GM18499 (cell line): Measurements from ENCODE around the gene RREB1.

Source experiments
- ATAC-seq: cut with Tn5 transposase; IDR thresholded peaks from one replicate; pipeline ENCODE4 v1.9.1; 2021; ENCODE audit warnings: moderate number of reproducible peaks; ENCODE audit not compliant: insufficient read depth, unreplicated experiment

Gene RREB1

GRCh38 chr6:7237653-7238188 lies 130.0 kb downstream of the RREB1 start:
- no peak for ATAC-seq

GRCh38 chr6:7238526-7238899 lies 130.8 kb downstream of the RREB1 start:
- no peak for ATAC-seq

GRCh38 chr6:7238900-7239589 lies 131.3 kb downstream of the RREB1 start:
- no peak for ATAC-seq

GRCh38 chr6:7239590-7239948 lies 131.8 kb downstream of the RREB1 start:
- ATAC-seq: no peak

GRCh38 chr6:7240351-7240750 lies 132.6 kb downstream of the RREB1 start:
- ATAC-seq: no peak

- no peak for ATAC-seq
Measured at GRCh38 chr6:7241160-7241559, 133.4 kb downstream of the RREB1 start.

GRCh38 chr6:7241709-7242645 lies 134.2 kb downstream of the RREB1 start:
- ATAC-seq: no peak

- ATAC-seq: no peak
Measured at GRCh38 chr6:7242835-7243178, 135.0 kb downstream of the RREB1 start.

- ATAC-seq: no peak
Measured at GRCh38 chr6:7243179-7243981, 135.6 kb downstream of the RREB1 start.

GRCh38 chr6:7245668-7246393 lies 138.1 kb downstream of the RREB1 start:
- no peak for ATAC-seq

GRCh38 chr6:7246401-7247178 lies 138.8 kb downstream of the RREB1 start:
- ATAC-seq: no peak

- ATAC-seq: no peak
Measured at GRCh38 chr6:7247179-7247456, 139.4 kb downstream of the RREB1 start.

GRCh38 chr6:7247828-7248227 lies 140.1 kb downstream of the RREB1 start:
- ATAC-seq: no peak

GRCh38 chr6:7249391-7249790 lies 141.6 kb downstream of the RREB1 start:
- no peak for ATAC-seq

- ATAC-seq: no peak
Measured at GRCh38 chr6:7249946-7250643, 142.3 kb downstream of the RREB1 start.

GRCh38 chr6:7250812-7251211 lies 143.1 kb downstream of the RREB1 start:
- no peak for ATAC-seq

- no peak for ATAC-seq
Measured at GRCh38 chr6:7251646-7252260, 144.0 kb downstream of the RREB1 start.

- no peak for ATAC-seq
Measured at GRCh38 chr6:7252390-7252789, 144.6 kb downstream of the RREB1 start.
